Hippocampal formation (tissue), 2 donors: ENCODE measurements around the gene SPRR2D.
A peak's percentile ranks its signal among the peaks of the same experiment; 100 is the strongest.
"Not testable (repeated sequence)": the region's sequence is repeated elsewhere in the genome, so short reads cannot be mapped to it uniquely, and the experiment has no call there.

Experiments
- DNase-seq, 2 donors: peaks; one replicate each; lab custom pipeline; 2025; lab: John Stamatoyannopoulos, UW

SPRR2D gene

GRCh38 chr1:153040950-153041631 lies at the start of gene SPRR2D:
Gene SPRR2D (minus strand): TSS chr1:153041120. CDS start chr1:153040346, 774 bp downstream.
- DNase-seq, result no peak

- no peak for DNase-seq
Measured at GRCh38 chr1:153087652-153088051, 46.7 kb upstream of the SPRR2D start.

GRCh38 chr1:153081736-153082135 lies 40.8 kb upstream of the SPRR2D start:
- no peak for DNase-seq

GRCh38 chr1:153072806-153073726 lies 32.1 kb upstream of the SPRR2D start:
- DNase-seq, result no peak

- no peak for DNase-seq
Measured at GRCh38 chr1:153071511-153071910, 30.6 kb upstream of the SPRR2D start, which contains the start of gene SPRR2B. Gene SPRR2B (minus strand): TSS chr1:153071611. CDS start chr1:153070839, 772 bp downstream.

GRCh38 chr1:153070243-153070642 lies 29.3 kb upstream of the SPRR2D start:
- no peak for DNase-seq

- DNase-seq, result no peak
Measured at GRCh38 chr1:153058826-153059784, 18.2 kb upstream of the SPRR2D start.

GRCh38 chr1:153058154-153058553 lies 17.2 kb upstream of the SPRR2D start:
- no peak for DNase-seq

- no peak for DNase-seq
Measured at GRCh38 chr1:153057375-153057774, 16.5 kb upstream of the SPRR2D start, which contains the start of gene SPRR2A. Gene SPRR2A (minus strand): TSS chr1:153057512. CDS start chr1:153056735, 777 bp downstream.

- DNase-seq, result not testable (repeated sequence)
Measured at GRCh38 chr1:153056111-153056510, 15.2 kb upstream of the SPRR2D start.

- DNase-seq, result no peak
Measured at GRCh38 chr1:153049211-153049610, 8.3 kb upstream of the SPRR2D start.

- DNase-seq, result no peak
Measured at GRCh38 chr1:153035211-153035610, 5.7 kb downstream of the SPRR2D start.

GRCh38 chr1:153032677-153033308 lies 8.1 kb downstream of the SPRR2D start:
- DNase-seq, result peak in 1 of 2 donors; percentile 46

GRCh38 chr1:153032073-153032472 lies 8.8 kb downstream of the SPRR2D start:
- DNase-seq, result no peak

- no peak for DNase-seq
Measured at GRCh38 chr1:153030895-153031294, 10.0 kb downstream of the SPRR2D start, which contains the start of gene SPRR1B. Gene SPRR1B (plus strand): TSS chr1:153031203. CDS start chr1:153032346, 1,143 bp downstream.

- DNase-seq, result peak in 1 of 2 donors; percentile 4
Measured at GRCh38 chr1:153028766-153029165, 12.2 kb downstream of the SPRR2D start.

- no peak for DNase-seq
Measured at GRCh38 chr1:153025797-153026196, 15.1 kb downstream of the SPRR2D start.

GRCh38 chr1:153024413-153024812 lies 16.5 kb downstream of the SPRR2D start:
- no peak for DNase-seq

- DNase-seq, result no peak
Measured at GRCh38 chr1:153023109-153023508, 17.8 kb downstream of the SPRR2D start.

GRCh38 chr1:153022340-153022739 lies 18.6 kb downstream of the SPRR2D start:
- not testable (repeated sequence) for DNase-seq

- DNase-seq, result not testable (repeated sequence)
Measured at GRCh38 chr1:153021829-153022228, 19.1 kb downstream of the SPRR2D start.
